Spleen (tissue), 11 donors: Measurements from ENCODE around the gene CYP4F3. TPM values are rescaled to one million over a fixed set of nuclear protein-coding genes. Genes with fewer than 3 reads are reported as not detected.
A peak's percentile ranks its signal among the peaks of the same experiment; 100 is the strongest.
"Not testable (repeated sequence)": the region's sequence is repeated elsewhere in the genome, so short reads cannot be mapped to it uniquely, and the experiment has no call there.

Experiments
- DNase-seq: peaks from one replicate; pipeline ENCODE4 v3.0.0-alpha.2; 2020
- H3K27ac ChIP-seq, 8 donors: fragments of 200-600 bp; sonication (generic) in 7 of 8; 1 replicate in 4 of 8; 2 replicates in 4 of 8; pipeline versions ENCODE4 v1.5.0 to v1.8.0; 2016 to 2021; ENCODE audit warnings: inconsistent platforms in 4 of 8, mild to moderate bottlenecking in 4 of 8, moderate library complexity in 1 of 8
- H3K27me3 ChIP-seq, 7 donors: fragments of 200-600 bp; sonication (generic) in 6 of 7; replicated peaks in 1 of 7; 1 replicate in 4 of 7; 2 replicates in 3 of 7; pipeline versions ENCODE4 v1.5.0 to v1.8.0; 2016 to 2021; ENCODE audit warnings: inconsistent platforms in 3 of 7, mild to moderate bottlenecking in 1 of 7
- H3K36me3 ChIP-seq, 6 donors: fragments of 200-600 bp; sonication (generic) in 5 of 6; 1 replicate in 4 of 6; 2 replicates in 2 of 6; pipeline versions ENCODE4 v1.5.0 to v1.8.0; 2016 to 2021; ENCODE audit warnings: inconsistent platforms in 2 of 6
- H3K4me1 ChIP-seq, 6 donors: fragments of 200-600 bp; sonication (generic) in 5 of 6; 1 replicate in 3 of 6; 2 replicates in 3 of 6; pipeline versions ENCODE4 v1.5.0 to v1.8.0; 2016 to 2021; ENCODE audit warnings: inconsistent platforms in 3 of 6
- H3K4me3 ChIP-seq, 8 donors: fragments of 200-600 bp; sonication (generic) in 7 of 8; 1 replicate in 4 of 8; 2 replicates in 4 of 8; pipeline versions ENCODE4 v1.5.0 to v1.8.0; 2016 to 2021; ENCODE audit warnings: inconsistent platforms in 4 of 8, mild to moderate bottlenecking in 4 of 8, moderate library complexity in 2 of 8
- H3K9me3 ChIP-seq, 8 donors: fragments of 200-600 bp; sonication (generic) in 7 of 8; 1 replicate in 4 of 8; 2 replicates in 4 of 8; pipeline versions ENCODE4 v1.5.0 to v1.8.0; 2016 to 2021; ENCODE audit warnings: inconsistent platforms in 4 of 8
- CTCF ChIP-seq, 11 experiments: fragments of 200-600 bp in 7 of 11; fragments of 450-650 bp in 4 of 11; sonication (generic) in 4 of 11; IDR thresholded peaks in 8 of 11; conservative IDR thresholded peaks in 3 of 11; 1 replicate in 7 of 11; 2 replicates in 4 of 11; pipeline versions ENCODE4 v1.4.0 to v1.8.0; 2016 to 2021; ENCODE audit warnings: antibody characterized with exemption in 11 of 11, inconsistent platforms in 4 of 11, mild to moderate bottlenecking in 1 of 11
- POLR2A ChIP-seq, 3 donors: fragments of 450-650 bp; IDR thresholded peaks; one replicate each; pipeline ENCODE4 v1.5.1; 2017; ENCODE audit warnings: antibody characterized with exemption in 3 of 3, mild to moderate bottlenecking in 1 of 3
- POLR2AphosphoS5 ChIP-seq, 3 donors: sonication (generic); formaldehyde crosslinking; IDR thresholded peaks; one replicate each; pipeline ENCODE4 v1.5.1; 2017; ENCODE audit warnings: antibody characterized with exemption in 3 of 3
- WGBS, 5 donors: extraction: QIAGEN DNeasy Blood & Tissue Kit in 3 of 5; methylation state at CpG; one replicate each; pipeline versions ENCODE4 v1.1.5 to v1.1.7; 2013 to 2018; 5-methylcytosine and 5-hydroxymethylcytosine counted together
- intact Hi-C: fragments of 100-400 bp; cut with DNase I; formaldehyde crosslinking; loops from one replicate; pipeline ENCODE4 v1.15.0; 2023; ENCODE audit warnings: low total_unique reads
- polyA plus RNA-seq, 3 donors: library from polyadenylated mRNA; stranded (reverse); fragments of 200-250 nt; gene quantifications; one replicate each; pipeline ENCODE4 v1.2.1, GENCODE V29; 2013
- total RNA-seq, 7 donors: library from RNA; depleted of rRNA in 3 of 7; stranded (reverse); fragments of >200 nt in 3 of 7; fragmentation: NEBNext Ultra II Directional in 4 of 7; extraction: Animal tissue kit (Norgen Biotek cat#: 25700) in 4 of 7; gene quantifications; one replicate each; pipeline versions ENCODE4 v1.1.0 to v1.2.1, GENCODE V29; 2016 to 2021
- donor health status: healthy with polysubstance abuse.
- donor health status: DM: no; HTN: no; CAD: no; lungs with moderate emphysema.
- donor health status: DM: no; HTN: no; CAD: no.
- donor health status: Bipolar disorder and iron deficiency.
- donor health status: healthy.
- donor health status: DM: no; HTN: no; CAD: no.
- donor health status: DM: yes; HTN: yes; CAD: no.

Gene CYP4F3
- total and polyA plus RNA-seq, 10 donors: 0.03 to 44.1 (median 5.2) TPM

- 30 to 44% (median 38%) methylated on average over 9 of the region's 9 CpGs for WGBS, 5 donors
These were observed 32.5 kb downstream of the CYP4F3 start for GRCh38 chr19:15673176-15673654.

GRCh38 chr19:15675560-15675959 lies 34.9 kb downstream of the CYP4F3 start:
- Histone ChIP-seq H3K9me3 (no peaks in the 10 kb centered on the region), H3K36me3 (peaks cover 0 to 63% (median 0%) of the 10 kb centered on the region in 6 donors), H3K4me1 (peaks cover 0 to 9% (median 4%) of the 10 kb centered on the region in 6 donors), H3K27me3 (peaks cover 0 to 25% (median 0%) of the 10 kb centered on the region in 7 donors), H3K4me3 (no peak overlapping the region), H3K27ac (no peak overlapping the region)
- intact Hi-C loops: no loop called here
- 40 to 65% (median 57%) methylated on average over 3 of the region's 3 CpGs for WGBS, 5 donors
- no peak for DNase-seq
- no peak for TF ChIP-seq POLR2A (IDR thresholded peaks at IDR 0.05)
- no peak for TF ChIP-seq CTCF (IDR thresholded peaks at IDR 0.05 in 8 of 11, conservative IDR thresholded peaks at IDR 0.05 in 3 of 11)
- TF ChIP-seq POLR2AphosphoS5 (IDR thresholded peaks at IDR 0.05): no peak

More at GRCh38 chr19:15673176-15673654, 32.5 kb downstream of the CYP4F3 start:
- peaks cover 0 to 9% (median 4%) of the 10 kb centered on the region in 6 donors for H3K4me1 ChIP-seq
- peak overlapping the region in 5 of 8 donors; percentile 37 to 61 (median 56) for H3K27ac ChIP-seq
- H3K36me3 ChIP-seq: peaks cover 0 to 49% (median 0%) of the 10 kb centered on the region in 6 donors
- intact Hi-C loops: no loop called here
- no peak for TF ChIP-seq POLR2AphosphoS5 (IDR thresholded peaks at IDR 0.05)
- no peaks in the 10 kb centered on the region for H3K9me3 ChIP-seq
- H3K27me3 ChIP-seq: peaks cover 0 to 24% (median 0%) of the 10 kb centered on the region in 7 donors
- peak overlapping the region in 1 of 8 donors; percentile 33 for H3K4me3 ChIP-seq
- no peak for DNase-seq

- H3K4me3 ChIP-seq: no peak overlapping the region
- DNase-seq: no peak
- peaks cover 0 to 78% (median 0%) of the 10 kb centered on the region in 6 donors for H3K36me3 ChIP-seq
- no peaks in the 10 kb centered on the region for H3K9me3 ChIP-seq
- H3K4me1 ChIP-seq: no peaks in the 10 kb centered on the region
- H3K27me3 ChIP-seq: peaks cover 0 to 53% (median 0%) of the 10 kb centered on the region in 7 donors
- TF ChIP-seq POLR2AphosphoS5 (IDR thresholded peaks at IDR 0.05) (no peak), CTCF (IDR thresholded peaks at IDR 0.05 in 8 of 11, conservative IDR thresholded peaks at IDR 0.05 in 3 of 11) (no peak), POLR2A (IDR thresholded peaks at IDR 0.05) (no peak)
- intact Hi-C loops: no loop called here
- H3K27ac ChIP-seq: no peak overlapping the region
- WGBS, 5 donors: 15 to 21% (median 19%) methylated on average over 4 of the region's 4 CpGs
These were observed 38.4 kb downstream of the CYP4F3 start for GRCh38 chr19:15679089-15679488.

- DNase-seq, H3K27ac ChIP-seq, intact Hi-C loops, H3K9me3 ChIP-seq, H3K4me1 ChIP-seq, H3K4me3 ChIP-seq: not testable (repeated sequence)
- H3K27me3 ChIP-seq: peaks cover 0 to 60% (median 0%) of the 10 kb centered on the region in 7 donors
- peaks cover 0 to 80% (median 0%) of the 10 kb centered on the region in 6 donors for H3K36me3 ChIP-seq
- 43 to 60% (median 55%) methylated on average over 4 of the region's 4 CpGs for WGBS, 5 donors
These were observed 39.2 kb downstream of the CYP4F3 start for GRCh38 chr19:15679865-15680264.

GRCh38 chr19:15680478-15681322 lies 40.0 kb downstream of the CYP4F3 start:
- H3K4me1 ChIP-seq: no peaks in the 10 kb centered on the region
- no peak for TF ChIP-seq POLR2AphosphoS5 (IDR thresholded peaks at IDR 0.05)
- no peak for TF ChIP-seq CTCF (IDR thresholded peaks at IDR 0.05 in 8 of 11, conservative IDR thresholded peaks at IDR 0.05 in 3 of 11)
- no peak for TF ChIP-seq POLR2A (IDR thresholded peaks at IDR 0.05)
- H3K27ac ChIP-seq: no peak overlapping the region
- peaks cover 0 to 64% (median 0%) of the 10 kb centered on the region in 7 donors for H3K27me3 ChIP-seq
- intact Hi-C loops: no loop called here
- no peak overlapping the region for H3K4me3 ChIP-seq
- no peaks in the 10 kb centered on the region for H3K9me3 ChIP-seq
- WGBS, 5 donors: 55 to 64% (median 58%) methylated on average over 8 of the region's 8 CpGs
- no peak for DNase-seq
- peaks cover 0 to 82% (median 0%) of the 10 kb centered on the region in 6 donors for H3K36me3 ChIP-seq
